ENCODE measurements around the gene COL6A6.

The COL6A6 gene

DNA sequence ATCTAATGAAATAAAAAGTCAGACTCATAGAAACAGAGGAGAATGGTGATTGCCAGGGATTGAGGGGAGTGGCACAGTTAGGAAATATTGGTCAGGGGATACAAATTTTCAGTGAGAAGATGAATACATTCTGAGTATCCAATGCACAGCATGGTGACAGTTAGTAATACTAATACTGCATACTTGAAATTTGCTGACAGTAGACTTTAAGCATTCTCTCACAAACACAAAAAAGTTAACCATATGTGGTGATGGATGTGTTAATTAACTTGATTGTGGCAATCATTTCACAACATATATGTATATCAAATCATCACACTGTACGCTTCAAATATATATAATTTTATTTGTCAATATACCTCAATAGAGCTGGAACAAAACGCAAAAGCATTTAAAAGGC is 9.2 kb upstream of the COL6A6 start:
- DNase-seq (ENCODE audit: low spot score) = no peak
- TF ChIP-seq, protein P1, sequence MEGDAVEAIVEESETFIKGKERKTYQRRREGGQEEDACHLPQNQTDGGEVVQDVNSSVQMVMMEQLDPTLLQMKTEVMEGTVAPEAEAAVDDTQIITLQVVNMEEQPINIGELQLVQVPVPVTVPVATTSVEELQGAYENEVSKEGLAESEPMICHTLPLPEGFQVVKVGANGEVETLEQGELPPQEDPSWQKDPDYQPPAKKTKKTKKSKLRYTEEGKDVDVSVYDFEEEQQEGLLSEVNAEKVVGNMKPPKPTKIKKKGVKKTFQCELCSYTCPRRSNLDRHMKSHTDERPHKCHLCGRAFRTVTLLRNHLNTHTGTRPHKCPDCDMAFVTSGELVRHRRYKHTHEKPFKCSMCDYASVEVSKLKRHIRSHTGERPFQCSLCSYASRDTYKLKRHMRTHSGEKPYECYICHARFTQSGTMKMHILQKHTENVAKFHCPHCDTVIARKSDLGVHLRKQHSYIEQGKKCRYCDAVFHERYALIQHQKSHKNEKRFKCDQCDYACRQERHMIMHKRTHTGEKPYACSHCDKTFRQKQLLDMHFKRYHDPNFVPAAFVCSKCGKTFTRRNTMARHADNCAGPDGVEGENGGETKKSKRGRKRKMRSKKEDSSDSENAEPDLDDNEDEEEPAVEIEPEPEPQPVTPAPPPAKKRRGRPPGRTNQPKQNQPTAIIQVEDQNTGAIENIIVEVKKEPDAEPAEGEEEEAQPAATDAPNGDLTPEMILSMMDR (IDR thresholded peaks at IDR 0.05; ENCODE audit: borderline replicate concordance, control extremely low read depth, extremely low read depth, insufficient read depth, missing control alignments) = no peak
- in situ Hi-C loops (cut with MboI; ENCODE audit: low sequenced_read_pairs, unreplicated experiment) = no loop called here

GRCh38 chr3:130509008-130509407 is 8.0 kb upstream of the COL6A6 start:
- in situ Hi-C loops (cut with MboI; ENCODE audit: low sequenced_read_pairs, unreplicated experiment) = no loop called here
- no peak for DNase-seq (ENCODE audit: low spot score)
- TF ChIP-seq, protein P1 (IDR thresholded peaks at IDR 0.05; ENCODE audit: borderline replicate concordance, control extremely low read depth, extremely low read depth, insufficient read depth, missing control alignments) = no peak

- in situ Hi-C loops (cut with MboI; ENCODE audit: low sequenced_read_pairs, unreplicated experiment) = no loop called here
- TF ChIP-seq, protein P1 (IDR thresholded peaks at IDR 0.05; ENCODE audit: borderline replicate concordance, control extremely low read depth, extremely low read depth, insufficient read depth, missing control alignments) = no peak
Measured at GRCh38 chr3:130514681-130515080, 2.3 kb upstream of the COL6A6 start.

DNA sequence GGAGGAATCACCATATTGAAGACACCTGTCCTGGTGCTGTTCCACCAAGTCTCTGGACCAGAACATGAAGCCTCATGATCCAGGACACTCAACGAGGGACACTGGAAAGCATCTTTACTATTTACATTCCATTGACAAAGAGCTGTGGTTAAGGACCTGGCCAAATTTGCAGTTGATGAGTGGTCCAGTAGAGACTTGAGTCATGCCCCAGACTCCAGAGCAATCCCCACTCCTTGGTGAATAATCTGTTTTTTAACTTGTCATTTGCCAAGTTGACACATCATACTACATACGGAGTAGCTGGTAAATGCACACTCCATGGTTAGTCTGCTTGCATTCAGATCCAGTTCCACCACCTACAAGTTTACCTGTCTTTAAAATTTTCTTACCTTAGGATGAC is 1.2 kb upstream of the COL6A6 start:
- no peak for DNase-seq (ENCODE audit: low spot score)
- TF ChIP-seq, protein P1 (IDR thresholded peaks at IDR 0.05; ENCODE audit: borderline replicate concordance, control extremely low read depth, extremely low read depth, insufficient read depth, missing control alignments) = no peak
- in situ Hi-C loops (cut with MboI; ENCODE audit: low sequenced_read_pairs, unreplicated experiment) = no loop called here

More at GRCh38 chr3:130514681-130515080, 2.3 kb upstream of the COL6A6 start:
- DNase-seq (ENCODE audit: low spot score) = no peak

GRCh38 chr3:130517602-130518001 is 625 bp downstream of the COL6A6 start:
- in situ Hi-C loops (cut with MboI; ENCODE audit: low sequenced_read_pairs, unreplicated experiment) = no loop called here
- TF ChIP-seq, protein P1 (IDR thresholded peaks at IDR 0.05; ENCODE audit: borderline replicate concordance, control extremely low read depth, extremely low read depth, insufficient read depth, missing control alignments) = no peak
- no peak for DNase-seq (ENCODE audit: low spot score)

- in situ Hi-C loops (cut with MboI; ENCODE audit: low sequenced_read_pairs, unreplicated experiment) = no loop called here
- TF ChIP-seq, protein P1 (IDR thresholded peaks at IDR 0.05; ENCODE audit: borderline replicate concordance, control extremely low read depth, extremely low read depth, insufficient read depth, missing control alignments) = no peak
- DNase-seq (ENCODE audit: low spot score) = no peak
Measured at GRCh38 chr3:130519754-130520153, 2.8 kb downstream of the COL6A6 start.

GRCh38 chr3:130522399-130522798 is 5.4 kb downstream of the COL6A6 start:
- no peak for DNase-seq (ENCODE audit: low spot score)
- TF ChIP-seq, protein P1 (IDR thresholded peaks at IDR 0.05; ENCODE audit: borderline replicate concordance, control extremely low read depth, extremely low read depth, insufficient read depth, missing control alignments) = no peak
- in situ Hi-C loops (cut with MboI; ENCODE audit: low sequenced_read_pairs, unreplicated experiment) = no loop called here
